Vagina (tissue), 2 donors: ENCODE data around the gene ANGPTL3.
"Not testable (repeated sequence)": the region's sequence is repeated elsewhere in the genome, so short reads cannot be mapped to it uniquely, and the experiment has no call there.

Experiments used
- POLR2A ChIP-seq, 2 donors: fragments of 450-650 bp; IDR thresholded peaks; one replicate each; pipeline ENCODE4 v1.6.1; 2017; ENCODE audit warnings: antibody characterized with exemption in 2 of 2, mild to moderate bottlenecking in 2 of 2, moderate library complexity in 2 of 2
- POLR2AphosphoS5 ChIP-seq, 2 donors: sonication (generic); formaldehyde crosslinking; IDR thresholded peaks; one replicate each; pipeline ENCODE4 v1.9.0; 2017; ENCODE audit warnings: antibody characterized with exemption in 2 of 2, mild to moderate bottlenecking in 2 of 2, low read depth in 1 of 2; ENCODE audit not compliant: insufficient read depth in 1 of 2
- TF ChIP-seq, protein P1 (sequence below), 3 experiments: fragments of 450-650 bp in 2 of 3; fragments of 200-600 bp in 1 of 3; sonication (generic) in 1 of 3; IDR thresholded peaks; one replicate each; pipeline ENCODE4 v1.5.1; 2017 to 2019; ENCODE audit warnings: antibody characterized with exemption in 3 of 3, mild to moderate bottlenecking in 2 of 3, moderate library complexity in 2 of 3

DNA sequence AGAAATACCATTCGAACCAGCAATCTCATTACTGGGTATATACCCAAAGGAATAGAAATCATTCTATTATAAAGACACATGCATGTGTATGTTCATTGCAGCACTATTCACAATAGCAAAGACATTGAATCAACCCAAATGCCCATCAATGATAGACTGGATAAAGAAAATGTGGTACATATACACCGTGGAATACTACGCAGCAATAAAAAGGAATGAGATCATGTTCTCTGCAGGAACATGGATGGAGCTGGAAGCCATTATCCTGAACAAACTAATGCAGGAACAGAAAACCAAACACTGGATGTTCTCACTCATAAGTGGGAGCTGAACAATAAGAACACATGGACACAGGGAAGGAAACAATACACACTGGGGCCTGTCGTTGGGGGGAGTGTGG, 25.8 kb upstream of the ANGPTL3 start:
- TF ChIP-seq POLR2AphosphoS5 (IDR thresholded peaks at IDR 0.05; ENCODE audit: insufficient read depth in 1 of 2, low read depth in 1 of 2); POLR2A (IDR thresholded peaks at IDR 0.05): not testable (repeated sequence)
- TF ChIP-seq, protein P1, sequence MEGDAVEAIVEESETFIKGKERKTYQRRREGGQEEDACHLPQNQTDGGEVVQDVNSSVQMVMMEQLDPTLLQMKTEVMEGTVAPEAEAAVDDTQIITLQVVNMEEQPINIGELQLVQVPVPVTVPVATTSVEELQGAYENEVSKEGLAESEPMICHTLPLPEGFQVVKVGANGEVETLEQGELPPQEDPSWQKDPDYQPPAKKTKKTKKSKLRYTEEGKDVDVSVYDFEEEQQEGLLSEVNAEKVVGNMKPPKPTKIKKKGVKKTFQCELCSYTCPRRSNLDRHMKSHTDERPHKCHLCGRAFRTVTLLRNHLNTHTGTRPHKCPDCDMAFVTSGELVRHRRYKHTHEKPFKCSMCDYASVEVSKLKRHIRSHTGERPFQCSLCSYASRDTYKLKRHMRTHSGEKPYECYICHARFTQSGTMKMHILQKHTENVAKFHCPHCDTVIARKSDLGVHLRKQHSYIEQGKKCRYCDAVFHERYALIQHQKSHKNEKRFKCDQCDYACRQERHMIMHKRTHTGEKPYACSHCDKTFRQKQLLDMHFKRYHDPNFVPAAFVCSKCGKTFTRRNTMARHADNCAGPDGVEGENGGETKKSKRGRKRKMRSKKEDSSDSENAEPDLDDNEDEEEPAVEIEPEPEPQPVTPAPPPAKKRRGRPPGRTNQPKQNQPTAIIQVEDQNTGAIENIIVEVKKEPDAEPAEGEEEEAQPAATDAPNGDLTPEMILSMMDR (IDR thresholded peaks at IDR 0.05): not testable (repeated sequence)
